H54 (cell line): ENCODE data around the gene DACH1.

Source experiments
- DNase-seq: peaks from one replicate; pipeline ENCODE4 v3.0.0; 2011; ENCODE audit warnings: low spot score, mixed read lengths; ENCODE audit not compliant: insufficient read length
- FAIRE-seq: peaks from 3 replicates; lab custom pipeline; 2011; peaks lifted over from hg19 to GRCh38; lab: Jason Lieb, UNC
- POLR2A ChIP-seq: IDR thresholded peaks from 2 replicates; pipeline ENCODE4 v1.6.1; 2011; ENCODE audit warnings: low read depth, mild to moderate bottlenecking, low read length

The DACH1 gene

DNA sequence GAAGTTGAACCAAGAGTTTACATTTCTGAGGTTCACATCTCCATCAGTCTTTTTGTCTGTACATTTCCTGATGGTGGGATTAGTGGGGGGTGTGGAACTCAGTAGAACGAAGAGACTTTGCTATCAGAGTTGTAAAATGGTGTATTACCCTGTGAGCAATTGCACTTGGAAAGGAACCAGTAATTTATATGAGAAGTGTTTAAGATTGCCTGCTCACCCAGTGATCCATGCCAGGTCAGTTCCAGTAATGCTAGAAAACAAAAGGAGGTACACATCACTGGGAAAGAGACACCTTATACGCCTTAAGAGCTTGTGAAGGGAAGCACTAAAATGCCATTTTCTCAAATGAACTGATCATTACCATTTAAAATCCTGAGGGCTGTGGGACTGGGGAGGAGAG is 7.5 kb upstream of the DACH1 start:
- DNase-seq (no peak), FAIRE-seq (no peak)
- TF ChIP-seq POLR2A, result no peak

DNA sequence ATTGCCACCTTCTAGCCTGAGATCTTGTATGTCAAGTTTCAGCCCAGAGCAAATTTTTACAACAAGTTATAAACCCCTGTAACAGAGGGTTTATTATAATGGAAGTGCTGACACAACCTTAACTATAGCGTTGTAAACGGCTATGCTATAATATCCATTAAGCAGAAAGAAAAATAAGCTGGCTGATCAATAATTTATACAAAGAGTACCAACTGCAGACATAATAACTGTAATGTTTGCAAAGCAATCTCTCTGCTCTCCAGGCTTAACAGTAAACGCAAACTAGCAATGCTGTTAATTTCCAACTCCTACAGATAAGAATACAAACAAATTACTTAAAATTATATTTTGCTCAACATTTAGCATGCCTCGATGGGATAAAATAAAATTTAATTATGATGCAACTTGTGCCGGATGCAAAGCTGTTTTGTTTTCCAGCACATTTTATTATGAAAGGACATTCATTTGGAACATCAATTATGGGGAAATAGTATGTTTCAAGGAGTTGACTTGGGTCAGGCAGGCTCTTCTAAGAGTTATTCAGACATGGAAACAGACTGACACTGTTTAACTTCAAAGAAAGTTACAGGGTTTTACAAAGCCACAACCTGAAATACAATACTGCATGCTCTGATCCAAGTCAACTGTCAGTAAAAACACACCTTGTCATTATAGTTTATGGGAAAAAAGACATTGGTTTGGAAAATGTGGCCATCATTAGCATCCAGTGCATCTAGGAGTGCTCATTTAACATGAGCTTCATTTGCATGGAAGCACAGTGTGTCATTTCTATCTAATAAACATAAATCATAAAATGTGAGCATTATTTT is 6.6 kb upstream of the DACH1 start:
- FAIRE-seq (no peak), DNase-seq (no peak)
- no peak for TF ChIP-seq POLR2A

DNA sequence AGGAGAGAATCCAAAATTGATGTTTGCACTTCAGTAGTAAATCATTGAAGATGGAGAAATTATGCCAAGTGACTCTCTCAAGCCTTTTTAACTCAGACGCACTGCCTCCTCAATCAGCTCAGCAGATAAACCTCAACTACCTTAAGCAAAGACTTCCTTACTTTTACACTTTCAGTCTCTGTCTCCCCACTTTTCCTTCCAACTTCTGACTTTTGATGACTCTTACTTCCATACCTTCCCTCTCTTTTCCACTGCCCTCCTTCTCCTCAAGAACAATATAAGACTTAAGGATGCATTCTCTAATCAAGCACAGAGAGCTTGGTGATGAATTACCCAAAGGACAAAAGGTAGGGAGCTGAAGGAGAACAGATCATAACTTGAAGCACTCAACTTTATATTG is 4.8 kb upstream of the DACH1 start:
- no peak for FAIRE-seq

DNA sequence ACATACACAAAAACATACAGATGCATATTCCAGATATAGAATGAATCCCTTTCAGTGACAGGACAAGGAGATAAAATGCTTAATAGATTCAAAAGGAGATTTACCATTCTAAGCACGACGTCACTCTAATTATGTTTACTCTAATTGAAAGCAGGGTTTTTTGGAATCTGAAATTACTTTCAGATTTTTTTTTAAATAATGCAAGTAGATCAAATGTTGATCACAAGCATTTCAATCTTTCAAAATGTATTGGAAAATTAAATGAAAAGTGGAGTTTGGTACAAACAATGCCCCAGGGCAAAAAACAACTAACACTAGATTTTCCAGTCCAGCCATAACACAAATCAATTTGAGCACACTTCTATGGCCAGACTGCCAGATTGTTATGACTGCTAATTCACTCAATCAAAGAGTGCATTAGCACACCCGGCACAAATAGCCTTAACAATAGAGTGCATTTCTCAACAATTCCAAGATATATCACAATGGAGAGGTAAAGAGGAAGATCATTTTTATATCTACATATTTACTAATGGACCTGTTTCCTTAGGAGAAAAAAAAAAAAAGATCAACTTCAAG is 4.3 kb upstream of the DACH1 start:
- TF ChIP-seq POLR2A, result no peak
- FAIRE-seq, result no peak
- no peak for DNase-seq

More for the DNA sequence above, 4.8 kb upstream of the DACH1 start:
- no peak for TF ChIP-seq POLR2A
- DNase-seq, result no peak

DNA sequence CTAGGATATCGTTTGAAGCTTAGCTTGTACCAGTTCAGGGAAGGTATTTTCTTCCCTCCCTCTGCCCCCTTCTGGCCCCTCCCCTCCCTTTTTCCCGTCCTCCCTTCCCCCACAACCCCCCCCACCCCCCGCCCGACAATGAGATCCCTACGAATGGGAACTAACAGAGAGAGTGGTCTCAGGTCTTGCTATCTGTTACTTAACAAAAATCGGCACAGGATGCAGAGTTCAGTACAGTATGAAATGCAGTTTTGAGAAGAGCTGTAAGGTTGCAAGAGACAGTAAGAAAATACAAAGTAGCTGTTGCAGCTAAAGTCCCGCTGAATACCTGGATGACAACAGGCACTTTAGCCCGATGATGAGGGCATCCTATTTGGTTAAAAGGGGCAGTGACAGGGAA is 3.1 kb upstream of the DACH1 start:
- no peak for DNase-seq
- FAIRE-seq, result no peak
- TF ChIP-seq POLR2A, result no peak

DNA sequence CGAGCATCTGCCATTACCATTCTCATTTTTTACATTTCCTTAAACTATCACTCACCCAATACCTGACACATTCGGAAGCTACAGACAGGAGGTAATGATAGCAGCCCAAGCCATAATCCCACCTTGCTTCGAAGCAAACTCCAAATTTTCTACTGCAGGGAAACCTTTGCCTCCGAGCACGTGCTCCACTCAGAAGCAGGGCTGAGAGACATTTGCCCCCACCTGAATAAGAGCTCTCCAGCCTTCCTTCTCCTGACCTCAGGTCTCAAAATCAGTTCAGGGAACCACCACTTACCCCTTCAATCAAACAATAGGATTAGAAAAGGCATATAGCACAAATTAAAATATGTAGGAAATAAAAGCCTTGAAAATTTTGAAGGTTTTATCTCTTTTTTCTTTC is 2.3 kb upstream of the DACH1 start:
- no peak for TF ChIP-seq POLR2A
- FAIRE-seq (no peak), DNase-seq (no peak)

DNA sequence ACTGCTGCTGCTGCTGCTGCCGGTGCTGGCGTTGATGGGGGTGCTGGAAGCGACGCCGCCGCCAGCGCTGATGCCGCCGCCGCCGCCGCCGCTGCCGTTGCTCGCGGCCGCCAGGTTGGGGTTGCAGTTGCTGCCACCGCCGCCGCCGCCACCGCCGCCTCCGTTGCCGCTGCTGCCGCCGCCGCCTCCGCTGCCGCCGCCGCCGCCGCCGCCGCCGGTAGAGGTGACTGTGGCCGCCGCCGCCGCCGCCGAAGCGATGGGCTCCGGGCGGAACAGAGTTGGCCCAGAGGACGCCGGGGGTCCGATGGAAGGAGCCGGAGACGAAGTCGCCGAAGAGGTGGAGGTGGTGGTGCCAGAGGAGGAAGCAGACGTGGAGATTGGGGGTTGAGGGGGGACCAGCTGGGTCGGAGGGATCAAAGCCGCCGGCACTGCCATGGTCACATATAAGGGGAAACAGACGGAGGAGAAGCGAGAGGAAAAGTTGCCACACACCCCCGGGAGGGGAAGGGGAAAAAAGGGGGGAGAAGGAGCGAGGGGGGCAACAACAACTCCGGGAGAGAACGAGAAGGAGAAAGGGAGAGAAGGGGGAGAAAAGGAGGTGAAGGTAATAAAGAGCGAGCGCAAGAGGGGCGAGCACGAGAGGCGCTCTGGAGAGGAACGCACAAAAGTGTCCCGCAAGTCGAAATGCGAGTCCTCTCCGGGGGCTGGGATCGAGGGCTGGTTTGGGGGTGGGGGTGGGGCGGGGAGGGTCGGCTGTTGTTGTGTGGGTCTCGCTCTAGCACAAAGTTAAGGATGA is 471 bp downstream of the DACH1 start:
- DNase-seq, result no peak
- TF ChIP-seq POLR2A, result no peak
- no peak for FAIRE-seq

DNA sequence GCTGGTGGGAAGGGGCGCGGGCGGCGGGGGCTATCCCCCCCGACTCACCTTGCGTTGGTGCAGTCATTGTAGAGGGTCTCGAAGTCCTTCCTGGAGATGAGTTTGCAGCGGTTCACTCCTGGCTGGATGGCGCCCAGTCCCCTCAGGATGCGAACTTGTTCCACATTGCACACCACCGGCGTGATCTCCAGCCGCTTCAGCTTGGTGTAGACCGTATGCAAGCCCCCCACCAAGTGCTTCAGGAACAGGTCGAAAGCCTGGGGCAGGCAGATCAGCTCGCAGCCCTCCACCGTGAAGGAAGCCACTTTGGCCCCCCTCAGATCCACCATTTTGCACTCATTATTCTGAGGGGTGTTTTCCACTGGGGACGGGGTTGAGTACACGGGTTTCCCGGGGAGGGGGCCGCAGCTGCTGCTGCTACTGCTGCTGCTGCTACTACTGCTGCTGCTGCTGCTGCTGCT is 1.1 kb downstream of the DACH1 start:
- TF ChIP-seq POLR2A, result no peak
- FAIRE-seq, result no peak
- no peak for DNase-seq

DNA sequence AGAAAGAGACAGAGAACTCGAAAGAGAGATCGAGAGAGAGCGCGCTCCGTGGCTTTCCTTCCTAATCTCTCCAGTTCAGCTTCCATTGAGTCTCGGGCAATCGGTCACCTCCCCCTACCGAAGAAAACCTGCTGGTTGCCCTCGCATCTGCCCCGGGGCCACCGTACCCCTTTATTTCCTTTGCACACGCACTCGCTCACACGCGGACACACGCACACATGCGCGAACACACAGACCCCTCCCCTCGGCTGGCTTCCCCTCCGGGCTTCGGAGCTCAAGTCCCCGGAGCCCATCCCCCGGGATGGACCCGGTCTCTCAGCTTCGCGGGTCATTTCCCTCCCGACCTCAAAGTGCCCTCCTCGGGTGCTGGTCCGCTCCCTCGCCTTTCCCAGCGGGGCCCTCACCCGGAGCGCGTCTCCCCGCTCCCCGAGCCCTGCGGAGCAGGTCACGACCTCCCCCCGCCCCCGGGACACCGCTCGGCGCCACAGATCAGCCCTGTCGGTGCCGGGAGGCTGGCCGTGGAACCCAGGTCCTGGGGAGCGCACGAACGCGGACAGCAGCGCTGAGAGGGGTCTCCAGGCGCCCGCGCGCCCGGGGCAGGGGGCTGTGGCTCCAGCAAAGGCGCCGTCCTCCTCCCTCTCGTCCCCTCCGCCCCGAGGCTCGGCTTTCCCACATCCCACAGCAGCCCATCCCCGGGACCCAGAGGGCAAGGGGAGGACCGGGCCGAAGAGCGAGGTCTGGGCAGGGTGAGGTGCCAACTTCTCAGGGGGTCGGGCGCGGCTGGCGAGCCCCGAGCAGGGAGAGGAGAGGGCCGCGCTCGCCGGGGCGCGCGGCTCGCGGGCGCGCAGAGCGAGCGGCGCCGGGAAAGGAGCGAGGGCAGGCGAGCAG is 1.8 kb downstream of the DACH1 start:
- FAIRE-seq (no peak), DNase-seq (no peak)
- TF ChIP-seq POLR2A, result no peak

DNA sequence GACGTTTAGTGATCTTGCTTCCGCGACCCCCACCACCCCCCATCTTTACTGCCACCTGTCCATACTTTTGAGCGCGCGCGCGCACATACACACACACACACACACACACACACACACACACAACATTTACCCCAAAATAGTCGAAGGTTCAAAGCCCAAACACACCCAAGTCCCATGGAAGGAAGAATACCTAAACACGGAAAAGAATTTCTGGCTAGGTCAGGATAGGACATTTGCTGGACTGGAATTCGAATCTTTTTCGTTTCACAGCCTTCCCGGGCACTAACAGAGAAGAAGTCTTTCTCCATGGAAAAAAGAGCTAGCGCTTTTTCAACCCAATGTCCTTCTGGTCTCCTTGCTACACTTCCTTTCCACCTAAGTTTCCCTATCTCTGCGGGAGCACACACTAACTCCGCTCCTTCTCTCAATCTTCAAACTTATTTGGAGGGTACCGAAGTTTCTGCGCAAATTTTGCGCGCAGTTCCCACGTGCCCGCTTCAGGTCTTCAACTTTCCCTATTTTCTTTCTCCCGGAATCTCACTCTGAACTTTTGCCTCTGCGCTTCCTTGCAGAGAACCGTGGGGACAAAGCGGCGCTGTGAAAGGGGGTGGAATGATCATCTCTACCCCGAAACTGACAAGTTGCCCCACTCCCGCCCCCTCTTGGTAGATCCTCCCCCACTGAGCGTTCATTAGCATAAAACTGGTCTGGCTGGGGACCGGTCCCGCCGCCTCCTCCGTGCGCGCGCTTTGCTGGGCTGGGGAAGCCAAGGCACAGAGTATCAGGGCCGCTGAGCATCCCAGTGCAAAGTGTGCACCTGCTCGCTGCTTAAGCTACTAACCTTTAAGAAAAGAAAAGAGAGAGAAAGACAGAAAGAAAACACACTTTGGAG is 2.7 kb downstream of the DACH1 start:
- TF ChIP-seq POLR2A, result no peak
- FAIRE-seq (no peak), DNase-seq (no peak)

DNA sequence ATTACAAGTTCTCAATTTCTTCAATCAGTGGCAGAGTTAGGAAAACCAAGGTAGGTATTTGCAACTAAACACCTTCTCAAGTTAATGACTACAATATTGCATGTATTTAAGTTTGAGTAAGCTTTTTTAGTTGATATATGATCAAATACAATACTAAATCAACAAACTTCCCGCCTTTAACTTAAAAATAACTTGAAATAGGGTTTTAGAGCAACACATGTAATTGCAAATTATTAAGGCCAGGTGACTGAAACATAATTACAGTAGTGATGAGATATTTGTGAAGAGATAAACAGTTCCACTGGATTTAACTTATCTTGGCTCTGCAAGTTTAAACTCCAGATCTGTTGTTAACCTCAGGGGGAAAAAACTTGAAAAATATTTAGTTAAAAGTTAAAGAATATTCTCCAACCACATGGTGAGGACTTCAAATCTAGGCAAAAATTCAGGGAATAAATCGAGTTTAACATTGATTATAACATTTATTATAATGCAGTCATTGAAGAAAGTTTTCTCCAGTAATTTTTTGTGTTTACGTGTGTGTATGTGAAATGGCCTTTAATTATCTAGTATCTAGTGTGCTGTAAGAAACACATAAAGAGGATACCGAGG is 3.6 kb downstream of the DACH1 start:
- DNase-seq (no peak), FAIRE-seq (no peak)
- TF ChIP-seq POLR2A, result no peak

DNA sequence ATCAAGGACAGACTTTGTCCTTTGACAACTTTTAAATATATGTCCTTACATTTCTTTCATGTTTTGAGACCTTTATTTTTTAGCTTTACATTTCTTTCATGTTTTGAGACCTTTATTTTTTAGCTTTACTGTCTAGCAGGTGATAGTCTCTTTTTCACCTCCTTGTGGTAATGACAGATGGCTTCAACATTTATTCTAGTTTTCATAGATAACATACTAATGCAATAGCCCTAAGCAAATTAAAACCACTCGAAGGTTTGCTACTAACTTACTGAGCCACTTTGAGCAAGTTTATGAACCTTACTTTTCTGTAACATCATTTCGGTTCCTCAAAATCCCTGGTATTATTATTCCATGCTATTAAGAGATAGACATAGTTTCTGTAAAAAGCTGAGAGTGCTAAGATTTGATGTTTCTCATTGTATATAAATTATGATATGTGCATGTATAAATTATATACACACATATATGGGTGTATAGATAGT is 4.5 kb downstream of the DACH1 start:
- FAIRE-seq (no peak), DNase-seq (no peak)
- TF ChIP-seq POLR2A, result no peak
